SU-DHL-6 (cell line): ENCODE results near the gene WDR59.

Experiments used
- H2AFZ ChIP-seq: fragments of 200-600 bp; sonication (generic); 2 replicates; pipeline ENCODE4 v1.6.1; 2014; ENCODE audit warnings: low read depth, mild to moderate bottlenecking, moderate library complexity, mixed read lengths, antibody characterized with exemption, low read length; ENCODE audit not compliant: severe bottlenecking
- H3F3A ChIP-seq: fragments of 200-600 bp; shearing (Covaris generic); 2 replicates; pipeline ENCODE4 v1.6.0; 2016; ENCODE audit warnings: antibody characterized with exemption, mild to moderate bottlenecking; ENCODE audit not compliant: insufficient read depth
- H3K27ac ChIP-seq: fragments of 200-600 bp; sonication (generic); 2 replicates; pipeline ENCODE4 v1.5.1; 2016; ENCODE audit warnings: low read depth, mild to moderate bottlenecking, low read length, moderate library complexity, mixed read lengths
- H3K27me3 ChIP-seq: fragments of 200-600 bp; sonication (generic), shearing (Covaris generic); 2 replicates; pipeline ENCODE4 v1.6.0; 2014; ENCODE audit warnings: mild to moderate bottlenecking, low read length
- H3K36me3 ChIP-seq: fragments of 200-600 bp; sonication (generic); 2 replicates; pipeline ENCODE4 v1.6.1; 2014; ENCODE audit warnings: mild to moderate bottlenecking, low read length, mixed read lengths
- H3K4me2 ChIP-seq: fragments of 300-600, 200-600 bp; shearing (Covaris generic), sonication (generic); 2 replicates; pipeline ENCODE4 v1.6.0; 2014; ENCODE audit warnings: low read length, low read depth, mild to moderate bottlenecking; ENCODE audit not compliant: poor library complexity, severe bottlenecking
- H3K4me3 ChIP-seq: fragments of 200-600 bp; sonication (generic); 2 replicates; pipeline ENCODE4 v1.5.1; 2014; ENCODE audit warnings: antibody characterized with exemption, low read length, mild to moderate bottlenecking, mixed read lengths; ENCODE audit not compliant: insufficient read depth, poor library complexity, severe bottlenecking
- H3K79me2 ChIP-seq: fragments of 200-600 bp; sonication (generic); 2 replicates; pipeline ENCODE4 v1.6.1; 2014; ENCODE audit warnings: mild to moderate bottlenecking, low read length, moderate library complexity; ENCODE audit not compliant: insufficient read depth
- H3K9ac ChIP-seq: fragments of 200-600 bp; sonication (generic); 2 replicates; pipeline ENCODE4 v1.7.0; 2014; ENCODE audit warnings: mild to moderate bottlenecking, low read length
- H3K9me2 ChIP-seq: fragments of 200-600 bp; sonication (generic); replicated peaks from 2 replicates; pipeline ENCODE4 v1.6.1; 2014; ENCODE audit warnings: low read length; ENCODE audit not compliant: insufficient read depth
- H3K9me3 ChIP-seq: fragments of 200-600 bp; sonication (generic); 2 replicates; pipeline ENCODE4 v1.6.1; 2014; ENCODE audit warnings: low read length, mixed read lengths; ENCODE audit not compliant: insufficient read depth
- H4K20me1 ChIP-seq: fragments of 200-600 bp; sonication (generic); 2 replicates; pipeline ENCODE4 v1.6.1; 2014; ENCODE audit warnings: low read depth, mild to moderate bottlenecking, antibody characterized with exemption, low read length, moderate library complexity, mixed read lengths
- CTCF ChIP-seq: fragments of 200-600 bp; sonication (generic); IDR thresholded peaks from one replicate; pipeline ENCODE4 v1.5.1; 2017; ENCODE audit warnings: antibody characterized with exemption, mild to moderate bottlenecking, low read length, moderate library complexity; ENCODE audit not compliant: insufficient read depth, poor library complexity, severe bottlenecking
- EZH2phosphoT487 ChIP-seq: fragments of 200-600 bp; sonication (generic), shearing (Covaris generic); conservative IDR thresholded peaks from 2 replicates; pipeline ENCODE4 v1.6.1; 2018; ENCODE audit warnings: mild to moderate bottlenecking, antibody characterized with exemption, low read length, moderate library complexity, mixed read lengths

The WDR59 gene

GRCh38 chr16:74872302-74872701 lies 112.6 kb downstream of the WDR59 start:
- H3K4me2 ChIP-seq: no peak overlapping the region
- no peaks in the 10 kb centered on the region for H3K27me3 ChIP-seq
- TF ChIP-seq CTCF (no peak), EZH2phosphoT487 (no peak)
- H3K9me2 ChIP-seq: no peaks in the 10 kb centered on the region
- H3K4me3 ChIP-seq: no peak overlapping the region
- no peak overlapping the region for H3K9ac ChIP-seq
- H4K20me1 ChIP-seq: no peaks in the 10 kb centered on the region
- no peak overlapping the region for H3K27ac ChIP-seq
- H3K36me3 ChIP-seq: no peaks in the 10 kb centered on the region
- H3K9me3 ChIP-seq: no peaks in the 10 kb centered on the region
- no peak overlapping the region for H2AFZ ChIP-seq
- no peaks in the 10 kb centered on the region for H3K79me2 ChIP-seq
- no peaks in the 10 kb centered on the region for H3F3A ChIP-seq

GRCh38 chr16:74871608-74872007 lies 113.3 kb downstream of the WDR59 start:
- no peaks in the 10 kb centered on the region for H3K9me3 ChIP-seq
- no peaks in the 10 kb centered on the region for H3K27me3 ChIP-seq
- no peak overlapping the region for H3K9ac ChIP-seq
- H2AFZ ChIP-seq: no peak overlapping the region
- no peaks in the 10 kb centered on the region for H3K79me2 ChIP-seq
- H3K27ac ChIP-seq: no peak overlapping the region
- H3K4me3 ChIP-seq: no peak overlapping the region
- no peaks in the 10 kb centered on the region for H4K20me1 ChIP-seq
- H3K36me3 ChIP-seq: no peaks in the 10 kb centered on the region
- no peak for TF ChIP-seq EZH2phosphoT487
- TF ChIP-seq CTCF: no peak
- H3K4me2 ChIP-seq: no peak overlapping the region
- H3K9me2 ChIP-seq: no peaks in the 10 kb centered on the region
- H3F3A ChIP-seq: no peaks in the 10 kb centered on the region

- Histone ChIP-seq H4K20me1 (no peaks in the 10 kb centered on the region), H3K79me2 (no peaks in the 10 kb centered on the region), H3K4me2 (no peak overlapping the region), H3K9me3 (no peaks in the 10 kb centered on the region), H3K9ac (no peak overlapping the region), H3K27ac (no peak overlapping the region), H2AFZ (no peak overlapping the region), H3K9me2 (no peaks in the 10 kb centered on the region), H3F3A (no peaks in the 10 kb centered on the region), H3K36me3 (no peaks in the 10 kb centered on the region), H3K4me3 (no peak overlapping the region), H3K27me3 (no peaks in the 10 kb centered on the region)
- TF ChIP-seq CTCF: no peak
These were observed 116.4 kb downstream of the WDR59 start for GRCh38 chr16:74868501-74868900.

- no peak overlapping the region for H3K4me2 ChIP-seq
These were observed 116.9 kb downstream of the WDR59 start for GRCh38 chr16:74868035-74868434.

More at GRCh38 chr16:74868035-74868434, 116.9 kb downstream of the WDR59 start:
- no peak overlapping the region for H3K9ac ChIP-seq
- no peaks in the 10 kb centered on the region for H3K36me3 ChIP-seq
- no peaks in the 10 kb centered on the region for H3K27me3 ChIP-seq
- no peaks in the 10 kb centered on the region for H3K79me2 ChIP-seq
- TF ChIP-seq EZH2phosphoT487 (no peak), CTCF (no peak)
- H3K4me3 ChIP-seq: no peak overlapping the region
- no peaks in the 10 kb centered on the region for H4K20me1 ChIP-seq
- H3K9me2 ChIP-seq: no peaks in the 10 kb centered on the region
- H3K9me3 ChIP-seq: no peaks in the 10 kb centered on the region
- H3K27ac ChIP-seq: no peak overlapping the region
- no peaks in the 10 kb centered on the region for H3F3A ChIP-seq
- H2AFZ ChIP-seq: no peak overlapping the region
